Neuron (in vitro differentiated cells): ENCODE results near the gene NUDCD2.
A peak's percentile ranks its signal among the peaks of the same experiment; 100 is the strongest.
"Not testable (repeated sequence)": the region's sequence is repeated elsewhere in the genome, so short reads cannot be mapped to it uniquely, and the experiment has no call there.

Experiments
- H2AFZ ChIP-seq: one replicate; pipeline ENCODE4 v1.6.1; 2013; ENCODE audit warnings: low read depth, mild to moderate bottlenecking, inconsistent platforms, low read length, moderate library complexity
- H3K27me3 ChIP-seq: one replicate; pipeline ENCODE4 v1.6.1; 2013; ENCODE audit warnings: low read length; ENCODE audit not compliant: insufficient read depth
- H3K36me3 ChIP-seq: one replicate; pipeline ENCODE4 v1.6.1; 2013; ENCODE audit warnings: low read length; ENCODE audit not compliant: insufficient read depth
- H3K4me1 ChIP-seq: one replicate; pipeline ENCODE4 v1.6.1; 2013; ENCODE audit warnings: low read length; ENCODE audit not compliant: insufficient read depth
- H3K4me3 ChIP-seq: 2 replicates; pipeline ENCODE4 v1.5.1; 2013; ENCODE audit warnings: mild to moderate bottlenecking, low read length, moderate library complexity
- H3K9me3 ChIP-seq: one replicate; pipeline ENCODE4 v1.6.1; 2013; ENCODE audit warnings: low read length

The NUDCD2 gene

DNA sequence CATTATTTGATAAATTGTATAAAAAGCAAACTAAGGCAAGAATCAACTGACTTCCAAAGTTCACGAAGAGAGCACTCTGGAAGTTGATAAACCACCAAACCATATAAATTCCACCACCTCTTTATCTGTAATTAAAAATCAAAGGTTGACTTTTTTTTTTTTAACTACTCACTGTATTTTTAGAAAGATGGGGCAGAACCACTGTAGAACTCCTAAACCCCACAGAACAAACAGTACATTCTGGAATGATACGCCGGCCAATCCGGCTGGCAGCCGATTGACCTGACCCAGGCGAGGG, 22.9 kb downstream of the NUDCD2 start:
- H3K27me3 ChIP-seq = no peaks in the 10 kb centered on the region
- peaks cover 29% of the 10 kb centered on the region for H3K36me3 ChIP-seq
- no peaks in the 10 kb centered on the region for H3K9me3 ChIP-seq
- peak overlapping the region; percentile 45 for H3K4me3 ChIP-seq
- H2AFZ ChIP-seq = peak overlapping the region; percentile 44
- H3K4me1 ChIP-seq = peaks cover 36% of the 10 kb centered on the region

DNA sequence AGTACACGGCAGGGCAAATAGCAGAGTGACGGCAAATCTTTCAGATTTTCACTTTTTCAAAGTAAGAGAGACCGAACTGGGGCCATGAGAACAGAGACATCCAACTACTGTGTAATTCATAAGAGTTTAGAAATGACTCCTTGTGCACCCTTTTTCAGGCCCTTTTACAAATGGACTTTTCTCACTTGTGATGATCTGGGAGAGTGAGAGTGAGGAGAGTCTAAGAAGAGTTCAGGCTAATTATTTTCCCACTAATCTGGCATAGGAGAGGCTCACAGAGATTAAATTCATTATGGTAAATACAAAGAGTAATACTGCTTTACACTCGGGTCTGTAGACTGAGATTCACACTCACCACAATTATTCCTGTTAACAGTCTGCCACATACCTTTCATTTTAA, 23.4 kb downstream of the NUDCD2 start:
- Histone ChIP-seq H3K36me3 (peaks cover 25% of the 10 kb centered on the region), H3K27me3 (no peaks in the 10 kb centered on the region), H3K4me1 (peaks cover 38% of the 10 kb centered on the region), H3K9me3 (no peaks in the 10 kb centered on the region), H3K4me3 (peak overlapping the region; percentile 45), H2AFZ (peak overlapping the region; percentile 44)

DNA sequence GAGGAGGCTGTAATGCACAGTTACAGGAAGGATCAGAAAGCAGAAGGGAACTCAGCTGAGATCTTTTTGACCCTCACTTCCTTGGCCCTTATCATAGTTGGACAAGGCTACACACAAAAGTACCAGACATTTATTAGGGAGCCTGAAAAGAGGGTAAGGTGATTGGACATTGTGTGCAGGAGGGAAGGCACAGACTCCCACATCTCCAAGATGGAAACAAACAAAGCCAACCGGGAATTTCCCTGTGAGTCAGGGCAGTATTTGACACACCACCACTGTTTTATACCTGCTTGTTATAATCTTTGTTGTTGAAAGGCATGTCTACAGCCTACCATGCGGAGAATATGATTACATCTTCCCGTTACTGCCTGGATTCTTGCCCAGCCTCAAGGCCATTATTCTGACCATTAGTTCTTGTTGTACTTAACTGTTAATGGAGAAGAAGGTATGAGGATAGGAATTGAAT, 25.5 kb downstream of the NUDCD2 start:
- Histone ChIP-seq H3K4me1 (peaks cover 25% of the 10 kb centered on the region), H3K9me3 (no peaks in the 10 kb centered on the region), H3K36me3 (peaks cover 5% of the 10 kb centered on the region), H2AFZ (no peak overlapping the region), H3K27me3 (no peaks in the 10 kb centered on the region), H3K4me3 (no peak overlapping the region)

DNA sequence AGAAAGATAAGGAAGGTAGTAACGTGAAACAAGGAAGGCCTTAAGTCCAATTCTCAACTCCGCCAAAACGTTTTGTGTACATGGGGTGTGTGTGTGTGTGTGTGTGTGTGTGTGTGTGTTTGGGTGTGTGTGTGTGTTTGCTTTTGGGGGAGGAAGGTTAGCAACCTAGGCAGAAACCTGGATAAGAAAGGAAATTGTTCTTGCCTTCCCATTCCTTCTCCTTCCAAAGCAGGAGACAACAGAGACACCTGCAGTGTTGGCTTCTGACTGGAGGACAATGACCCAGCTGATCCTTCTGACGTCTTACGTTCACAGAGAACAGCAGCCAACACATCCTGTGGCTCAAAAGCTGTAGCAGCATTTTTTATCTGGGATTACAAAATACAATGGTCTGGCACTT, 26.6 kb downstream of the NUDCD2 start:
- H2AFZ ChIP-seq = no peak overlapping the region
- H3K4me3 ChIP-seq = no peak overlapping the region
- H3K9me3 ChIP-seq = no peaks in the 10 kb centered on the region
- peaks cover 18% of the 10 kb centered on the region for H3K4me1 ChIP-seq
- no peaks in the 10 kb centered on the region for H3K27me3 ChIP-seq
- no peaks in the 10 kb centered on the region for H3K36me3 ChIP-seq

DNA sequence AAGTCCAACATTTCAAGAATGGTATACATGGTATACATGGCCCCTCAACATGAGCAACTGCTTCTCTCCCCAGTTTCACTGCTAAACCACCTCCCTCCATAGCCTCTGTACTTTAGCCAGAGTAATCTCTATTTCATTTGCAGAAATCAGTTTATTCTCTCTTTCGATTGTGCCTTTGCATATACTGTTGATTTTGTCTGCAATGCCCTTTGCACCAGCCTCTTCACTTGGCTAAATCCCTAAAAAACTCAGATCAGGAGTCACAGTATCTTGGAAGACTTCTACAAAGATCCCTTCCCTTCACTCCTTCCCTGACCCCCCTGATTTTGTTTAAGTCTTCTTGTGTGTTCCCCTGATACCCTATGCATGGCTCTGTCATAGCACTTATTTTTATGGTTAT, 27.4 kb downstream of the NUDCD2 start:
- Histone ChIP-seq H3K4me1 (peaks cover 16% of the 10 kb centered on the region), H2AFZ (no peak overlapping the region), H3K4me3 (no peak overlapping the region), H3K36me3 (no peaks in the 10 kb centered on the region), H3K9me3 (no peaks in the 10 kb centered on the region), H3K27me3 (no peaks in the 10 kb centered on the region)

DNA sequence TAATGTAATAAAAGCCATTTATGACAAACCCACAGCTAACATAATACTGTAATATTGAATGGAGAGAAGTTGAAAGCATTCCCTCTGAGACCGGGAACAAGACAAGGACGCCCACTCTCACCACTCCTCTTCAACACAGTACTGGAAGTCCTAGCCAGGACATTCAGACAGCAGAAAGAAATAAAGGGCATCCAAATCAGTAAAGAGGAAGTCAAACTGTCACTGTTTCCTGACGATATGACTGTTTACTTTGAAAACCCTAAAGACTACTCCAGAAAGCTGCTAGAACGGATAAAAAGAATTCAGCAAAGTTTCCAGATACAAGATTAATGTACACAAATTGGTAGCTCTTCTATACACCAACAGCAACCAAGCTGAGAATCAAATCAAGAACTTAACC, 33.8 kb downstream of the NUDCD2 start:
- not testable (repeated sequence) for H2AFZ ChIP-seq, H3K36me3 ChIP-seq, H3K27me3 ChIP-seq, H3K9me3 ChIP-seq, H3K4me1 ChIP-seq, H3K4me3 ChIP-seq

DNA sequence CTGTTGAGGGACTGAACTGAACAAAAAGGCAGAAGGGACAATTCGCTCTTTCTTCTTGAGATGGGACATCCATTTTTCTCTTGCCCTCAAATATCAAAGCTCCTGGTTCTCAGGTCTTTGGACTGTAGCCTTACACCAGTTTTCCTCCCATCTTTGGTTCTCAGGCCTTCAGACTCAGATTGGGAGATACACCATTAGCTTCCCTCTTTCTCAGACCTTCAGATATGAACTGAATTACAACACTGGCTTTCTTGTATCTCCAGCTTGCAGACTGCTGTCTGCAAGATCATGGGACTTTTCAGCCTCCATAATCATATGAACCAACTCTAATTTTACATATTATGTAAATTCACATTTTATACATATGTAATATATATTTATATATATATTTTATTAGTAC, 35.1 kb downstream of the NUDCD2 start:
- Histone ChIP-seq H2AFZ (no peak overlapping the region), H3K27me3 (no peaks in the 10 kb centered on the region), H3K4me1 (no peaks in the 10 kb centered on the region), H3K36me3 (no peaks in the 10 kb centered on the region), H3K9me3 (no peaks in the 10 kb centered on the region), H3K4me3 (no peak overlapping the region)

DNA sequence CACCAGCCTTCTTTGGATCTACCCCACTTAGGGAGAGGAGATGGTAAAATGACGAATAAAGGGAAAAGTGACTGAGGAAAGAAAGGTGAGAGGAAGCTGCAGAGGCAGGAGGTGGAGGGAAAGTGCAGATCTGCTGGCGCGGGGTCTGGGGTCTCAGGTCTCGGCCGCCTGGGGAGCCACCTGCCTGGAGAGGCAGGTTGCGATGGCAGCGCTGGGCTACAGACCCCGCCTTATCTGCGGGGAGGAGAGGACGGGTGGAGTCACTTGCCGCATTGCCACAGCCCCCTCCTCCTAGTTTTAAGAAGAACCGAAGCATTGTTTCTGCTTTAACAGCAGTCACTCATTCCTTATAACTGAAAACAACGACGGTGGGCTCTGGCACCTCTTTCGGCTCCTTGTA, 44.2 kb downstream of the NUDCD2 start:
- H3K9me3 ChIP-seq, H3K27me3 ChIP-seq, H3K4me1 ChIP-seq, H2AFZ ChIP-seq, H3K4me3 ChIP-seq, H3K36me3 ChIP-seq: not testable (repeated sequence)

DNA sequence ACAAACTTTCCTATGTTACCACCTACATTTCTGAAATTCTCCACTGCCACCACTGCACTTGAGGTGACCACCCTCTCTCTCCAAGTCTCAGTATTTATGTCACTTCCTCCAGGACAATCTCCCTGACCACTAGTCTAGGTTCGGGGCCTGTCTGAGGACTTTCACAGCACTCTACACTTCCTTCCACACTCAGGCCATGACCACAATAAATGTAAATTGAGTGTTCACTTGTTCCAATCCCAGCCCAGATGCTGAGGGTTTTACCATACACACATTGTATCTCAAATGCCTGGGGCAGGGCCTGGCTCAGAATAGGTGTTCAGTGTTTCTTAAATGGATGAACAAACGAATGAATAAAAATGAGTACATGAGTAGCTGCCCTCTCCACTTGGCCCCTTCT, 49.4 kb downstream of the NUDCD2 start:
- Histone ChIP-seq H3K27me3 (no peaks in the 10 kb centered on the region), H3K36me3 (no peaks in the 10 kb centered on the region), H3K4me3 (no peak overlapping the region), H3K4me1 (no peaks in the 10 kb centered on the region), H3K9me3 (no peaks in the 10 kb centered on the region), H2AFZ (no peak overlapping the region)

DNA sequence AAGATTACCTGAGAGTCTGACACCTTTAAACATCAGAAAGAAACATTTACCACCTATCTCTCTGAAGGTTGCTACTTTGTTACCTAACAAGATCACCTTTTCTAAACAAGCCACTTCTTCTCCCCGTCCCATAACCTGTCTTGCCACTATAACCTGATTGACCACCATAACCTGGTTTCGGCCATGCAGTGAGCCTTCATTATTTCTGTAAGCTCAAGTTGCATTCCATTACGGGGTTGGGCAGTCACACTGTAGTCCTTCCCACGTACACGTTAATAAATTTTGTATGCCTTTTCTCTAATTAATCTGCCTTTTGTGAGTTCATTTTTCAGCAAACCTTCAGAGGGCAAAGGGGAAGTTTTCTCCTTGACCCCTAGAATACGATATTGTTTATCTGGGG, 50.5 kb downstream of the NUDCD2 start:
- Histone ChIP-seq H3K36me3 (no peaks in the 10 kb centered on the region), H2AFZ (no peak overlapping the region), H3K27me3 (no peaks in the 10 kb centered on the region), H3K9me3 (no peaks in the 10 kb centered on the region), H3K4me1 (no peaks in the 10 kb centered on the region), H3K4me3 (no peak overlapping the region)

DNA sequence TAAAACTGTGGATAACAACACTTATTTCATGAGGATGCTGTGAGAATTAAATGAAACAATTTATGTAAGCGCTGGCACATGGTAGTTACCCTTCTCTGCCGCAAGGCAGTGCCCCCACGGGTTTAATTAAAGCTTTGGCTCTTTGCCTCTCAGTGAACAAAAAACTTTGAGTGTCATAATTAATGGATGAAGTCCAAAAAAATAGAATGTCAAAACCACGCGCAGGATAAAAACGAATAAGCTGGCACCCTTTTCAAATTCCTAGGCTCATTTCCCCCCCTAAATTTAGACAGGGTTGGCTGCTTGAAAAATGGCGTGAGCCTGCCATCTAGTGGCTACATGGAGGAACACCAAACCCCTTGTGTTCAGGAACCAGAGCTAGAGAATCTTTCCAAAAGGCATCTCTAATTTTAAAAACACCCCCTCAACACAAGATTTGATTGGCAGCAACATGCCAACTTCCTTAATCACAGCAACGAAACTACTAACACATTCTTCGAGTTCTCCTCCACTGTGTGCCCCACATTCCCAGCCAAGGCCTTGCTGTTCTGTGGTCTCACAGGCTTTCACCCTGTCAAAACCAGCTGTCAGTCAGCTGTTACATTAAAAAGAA, 51.5 kb downstream of the NUDCD2 start:
- H3K4me3 ChIP-seq = no peak overlapping the region

DNA sequence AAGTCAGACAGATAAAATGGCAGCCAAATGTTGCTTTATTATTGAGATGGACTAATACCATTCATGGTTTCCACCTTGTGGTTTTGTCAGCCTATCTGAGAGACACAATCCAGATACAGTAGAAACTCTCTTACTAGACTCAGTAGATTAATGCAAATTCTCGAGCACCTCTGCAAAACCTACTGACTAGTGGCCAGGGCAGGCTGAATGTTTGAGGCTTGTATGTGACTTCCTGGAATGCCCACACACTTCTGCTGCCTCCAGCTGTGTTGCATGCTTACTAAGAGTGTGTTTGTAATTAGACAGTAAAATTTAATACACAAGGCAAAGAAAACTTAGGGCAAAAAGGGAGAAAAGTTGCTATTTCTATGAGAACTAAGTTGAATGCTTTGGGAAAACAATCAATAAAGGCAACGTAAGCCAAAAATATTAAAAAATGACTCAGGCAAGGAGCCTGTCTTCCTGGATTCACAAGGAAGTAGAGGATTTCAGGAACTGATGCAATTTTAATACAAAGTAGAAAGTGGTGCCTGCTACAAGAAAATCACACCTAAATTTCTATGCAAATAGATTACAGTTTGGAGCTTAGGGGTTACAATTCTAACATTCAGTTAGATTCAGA, 52.8 kb downstream of the NUDCD2 start:
- no peaks in the 10 kb centered on the region for H3K27me3 ChIP-seq
- H3K36me3 ChIP-seq = no peaks in the 10 kb centered on the region
- no peak overlapping the region for H3K4me3 ChIP-seq
- H2AFZ ChIP-seq = no peak overlapping the region
- H3K4me1 ChIP-seq = no peaks in the 10 kb centered on the region
- no peaks in the 10 kb centered on the region for H3K9me3 ChIP-seq

More for the DNA sequence above, 51.5 kb downstream of the NUDCD2 start:
- Histone ChIP-seq H3K4me1 (no peaks in the 10 kb centered on the region), H2AFZ (no peak overlapping the region), H3K9me3 (no peaks in the 10 kb centered on the region), H3K36me3 (no peaks in the 10 kb centered on the region), H3K27me3 (no peaks in the 10 kb centered on the region)

DNA sequence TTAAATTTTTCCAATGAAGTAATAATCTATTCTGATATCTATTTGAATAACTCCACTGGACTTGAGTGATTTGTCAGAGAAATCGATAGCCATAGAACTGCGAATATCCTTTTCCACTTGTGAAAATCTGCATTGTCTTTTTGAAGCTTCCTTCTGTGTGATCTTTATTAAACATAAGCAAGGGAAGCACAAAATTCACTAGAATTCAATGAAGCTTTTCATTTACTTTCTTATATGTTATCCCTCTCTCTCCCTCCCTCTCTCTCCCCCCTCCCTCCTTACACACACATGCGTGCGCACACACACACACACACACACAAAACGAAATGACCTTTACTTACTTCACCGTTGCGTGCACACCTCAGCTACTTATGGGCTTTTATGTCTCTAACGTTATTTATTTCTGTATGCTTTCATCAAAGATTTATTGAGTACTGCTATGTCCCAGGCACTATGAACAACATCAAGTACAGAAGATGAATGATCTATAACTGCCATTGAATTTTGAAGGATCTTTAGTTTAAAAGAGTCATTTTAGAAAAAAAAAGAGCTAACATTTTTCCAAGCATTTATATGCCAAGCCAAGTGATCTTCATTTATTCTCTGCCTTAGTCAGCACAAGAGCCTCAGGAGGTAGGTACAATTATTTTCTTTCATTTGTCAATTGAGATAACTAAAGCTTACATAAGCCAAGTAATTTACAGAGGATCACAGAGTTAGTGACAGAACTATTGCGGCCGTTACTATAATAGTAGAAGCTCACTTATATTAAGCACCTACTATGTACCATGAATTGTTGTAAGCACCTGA, 55.3 kb downstream of the NUDCD2 start:
- Histone ChIP-seq H3K9me3 (no peaks in the 10 kb centered on the region), H3K4me1 (no peaks in the 10 kb centered on the region), H3K4me3 (no peak overlapping the region), H3K27me3 (no peaks in the 10 kb centered on the region), H2AFZ (no peak overlapping the region), H3K36me3 (no peaks in the 10 kb centered on the region)
